Motor neuron (in vitro differentiated cells): ENCODE results near the gene CCDC73. TPM values are rescaled to one million over a fixed set of nuclear protein-coding genes. Genes with fewer than 3 reads are reported as not detected.

ENCODE experiments used
- ATAC-seq, 8 experiments: fragments of 200-7000 bp; cut with Tn5 transposase; replicated peaks in 6 of 8; 2 replicates each; pipeline ENCODE4 v1.8.0; 2021; ENCODE audit warnings: mild to moderate bottlenecking in 8 of 8, moderate library complexity in 8 of 8
- H3K27ac ChIP-seq, 2 donors: fragments of 250-450 bp; sonication (Bioruptor Pico); 2 replicates each; pipeline ENCODE4 v1.9.0; 2021; ENCODE audit warnings: antibody characterized with exemption in 2 of 2, mild to moderate bottlenecking in 2 of 2, moderate library complexity in 1 of 2
- H3K4me1 ChIP-seq, 2 donors: fragments of 250-450 bp; sonication (Bioruptor Pico); replicated peaks in 1 of 2; 2 replicates each; pipeline ENCODE4 v1.6.1; 2021; ENCODE audit warnings: antibody characterized with exemption in 2 of 2, mild to moderate bottlenecking in 2 of 2, moderate library complexity in 1 of 2
- H3K4me3 ChIP-seq, 5 donors: fragments of 250-450 bp; sonication (Bioruptor Pico); 2 replicates each; pipeline ENCODE4 v1.9.0; 2021; ENCODE audit warnings: antibody characterized with exemption in 5 of 5, mild to moderate bottlenecking in 5 of 5, moderate library complexity in 4 of 5
- WGBS, 10 experiments: fragments of 450-650 bp; shearing (Covaris generic); methylation state at CpG; one replicate each; pipeline ENCODE4 v1.0.0; 2022; 5-methylcytosine and 5-hydroxymethylcytosine counted together
- in situ Hi-C, 9 experiments: fragments of 400-800 bp; cut with MboI; loops; one replicate each; pipeline ENCODE4 v1.15.0; 2021; ENCODE audit warnings: low sequenced_read_pairs in 9 of 9, low pct_unique_long_range_greater_than_20kb in 2 of 9; ENCODE audit not compliant: unreplicated experiment in 9 of 9
- total RNA-seq, 8 experiments: library from RNA; unstranded; fragments of 300-600 nt; gene quantifications; 2 replicates each; pipeline versions ENCODE4 v1.2.3 to v1.2.4, GENCODE V29; 2022

The CCDC73 gene
- under 1 TPM; 0.05 to 0.47 (median 0.24) TPM for total RNA-seq

DNA sequence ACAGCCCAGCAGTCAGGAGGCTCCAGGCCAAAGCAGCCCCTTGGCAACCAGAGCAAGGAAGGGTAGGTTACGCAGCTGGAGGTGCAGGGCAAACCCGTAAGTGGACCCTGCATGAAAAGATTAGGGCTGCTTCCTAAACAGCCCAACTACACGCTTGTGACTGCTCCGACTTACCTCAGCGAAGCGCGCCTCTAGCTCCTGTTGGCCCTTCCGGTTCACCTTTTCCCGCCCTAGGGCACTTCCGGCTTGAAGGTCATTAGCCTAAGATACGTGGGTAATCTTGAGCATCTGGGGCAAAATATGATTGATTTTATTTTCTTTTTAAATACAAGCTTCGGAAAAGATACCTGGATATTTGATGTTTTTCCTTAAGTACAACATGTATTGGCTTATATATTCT, at the start of gene CCDC73:
CCDC73 (minus strand) TSS at position 224 of the 400 bp plus-strand sequence. CDS start 34,419 bp downstream, outside the sequence.
- no peak within 1 kb of the TSS for H3K4me3 ChIP-seq
- no peak within 1 kb of the TSS for H3K27ac ChIP-seq
- no peak for ATAC-seq
- 78 to 100% (median 91%) methylated on average over 1 to 12 of the region's 12 CpGs; no CpG with 5 or more reads in 1 of the 10 experiments for WGBS, 10 experiments
- in situ Hi-C loops, result loop anchor here in 5 of 9 experiments (10.0 to 25.0 kb wide), 2 partner anchors 470 to 482 kb away; no protein-coding TSS in a partner anchor
- H3K4me1 ChIP-seq, result no peaks in the 10 kb centered on the region

DNA sequence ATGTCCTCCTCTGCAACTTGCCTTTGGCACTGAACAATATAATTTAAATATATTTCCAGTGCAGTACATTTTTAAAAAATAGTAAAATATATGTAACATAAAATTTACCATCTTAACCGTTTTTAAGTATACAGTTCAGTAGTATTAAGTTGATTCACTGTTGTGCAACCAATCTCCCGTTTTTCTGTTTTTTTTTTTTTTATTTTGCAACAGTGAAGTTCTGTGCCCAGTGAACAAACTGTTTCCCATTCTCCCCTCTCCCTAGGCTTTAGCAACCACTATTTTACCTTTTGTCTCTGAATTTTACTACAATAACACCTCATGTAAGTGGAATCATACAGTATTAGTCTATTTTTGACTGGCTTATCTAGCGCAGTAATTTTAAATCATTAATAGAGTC, 49.1 kb upstream of the CCDC73 start:
- ATAC-seq, result no peak
- Histone ChIP-seq H3K4me3 (no peak overlapping the region), H3K4me1 (no peaks in the 10 kb centered on the region), H3K27ac (no peak overlapping the region)
- 30 to 100% (median 80%) methylated on average over 1 to 3 of the region's 3 CpGs for WGBS, 10 experiments
- in situ Hi-C loops, result no loop called here

DNA sequence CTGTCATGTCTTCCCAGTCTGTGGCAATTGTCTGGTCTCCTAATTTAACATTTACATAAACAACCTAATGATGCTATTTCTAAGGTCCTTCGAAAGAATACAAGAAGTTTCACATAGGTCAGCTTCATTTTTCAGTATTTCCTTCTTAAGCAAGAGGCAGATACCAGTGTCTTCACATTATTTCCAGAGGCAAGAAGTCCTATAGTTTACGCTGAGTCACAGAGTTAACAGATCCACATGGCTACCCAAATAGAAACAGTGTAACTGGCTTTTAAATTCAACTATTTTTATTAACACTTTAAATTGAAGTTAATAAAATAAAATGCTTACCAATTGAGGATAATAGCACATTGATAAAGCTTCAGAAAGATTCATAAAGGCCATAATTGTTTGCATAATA, 46.1 kb upstream of the CCDC73 start:
- in situ Hi-C loops, result no loop called here
- 8 to 90% (median 63%) methylated on average over 1 to 2 of the region's 2 CpGs; no CpG with 5 or more reads in 1 of the 10 experiments for WGBS, 10 experiments
- Histone ChIP-seq H3K4me3 (no peak overlapping the region), H3K4me1 (no peaks in the 10 kb centered on the region), H3K27ac (no peak overlapping the region)
- ATAC-seq, result no peak

DNA sequence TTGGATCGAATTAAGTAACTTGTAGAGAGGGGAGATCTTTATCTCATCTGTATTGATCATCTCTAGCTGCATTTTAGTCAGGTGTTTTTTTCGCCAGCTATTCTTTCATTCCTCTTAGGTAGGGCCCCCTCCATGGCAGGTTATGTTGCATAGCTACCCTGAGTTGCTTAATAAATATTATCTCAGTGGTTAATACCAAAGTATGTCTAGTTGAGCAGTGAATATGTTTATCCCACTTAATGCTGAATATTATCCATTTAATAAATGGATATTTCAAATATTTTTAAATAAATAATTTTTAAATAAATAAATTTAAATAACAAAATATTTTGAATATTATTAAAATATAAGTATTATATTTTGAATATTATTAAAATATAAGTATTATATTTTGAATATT, 44.8 kb upstream of the CCDC73 start:
- WGBS, 10 experiments, result 43 to 100% (median 91%) methylated on average over 1 to 2 of the region's 2 CpGs
- in situ Hi-C loops, result no loop called here
- ATAC-seq, result no peak

DNA sequence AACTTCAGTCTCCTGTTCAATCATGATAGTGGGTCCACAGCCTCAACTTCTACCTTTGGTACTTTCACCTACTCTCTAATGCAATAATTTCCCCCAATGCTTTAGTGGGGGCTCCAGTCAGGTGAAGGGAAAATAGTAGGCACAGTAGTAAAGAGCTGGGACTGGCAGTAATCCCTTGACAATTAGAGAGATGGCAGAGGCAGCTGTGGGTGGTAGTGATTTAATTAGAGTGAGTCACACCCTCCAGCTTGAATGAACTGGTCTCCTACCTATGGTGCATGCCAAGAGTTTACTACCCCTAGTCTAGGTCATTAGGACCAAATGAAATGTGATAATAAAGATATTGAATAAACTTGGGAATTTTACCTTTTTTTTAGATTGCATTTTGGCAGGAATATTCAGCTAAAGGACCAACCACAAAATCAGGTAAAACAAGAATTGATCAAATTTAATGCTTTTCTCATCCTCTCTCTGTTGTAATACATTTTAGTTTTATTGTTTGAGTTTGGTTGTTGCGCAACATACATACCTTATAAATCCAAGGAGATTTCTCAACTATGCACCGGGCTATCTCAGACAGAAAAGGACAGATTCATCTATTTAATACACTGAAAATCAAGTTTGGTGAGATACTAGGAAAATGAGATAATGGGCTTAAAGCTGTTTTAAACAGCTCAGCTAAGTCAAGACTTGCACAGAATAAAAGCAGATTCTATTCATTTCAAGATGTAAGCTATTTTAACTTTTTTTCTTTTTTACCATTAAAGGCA, 44.2 kb upstream of the CCDC73 start:
- WGBS, 10 experiments, result 76 to 100% (median 98%) methylated on average over 1 to 2 of the region's 2 CpGs
- ATAC-seq, result peak in 1 of 8 experiments; percentile 47
- Histone ChIP-seq H3K27ac (no peak overlapping the region), H3K4me3 (no peak overlapping the region), H3K4me1 (no peaks in the 10 kb centered on the region)
- in situ Hi-C loops, result no loop called here

More for the DNA sequence above, 44.8 kb upstream of the CCDC73 start:
- H3K27ac ChIP-seq, result no peak overlapping the region
- no peak overlapping the region for H3K4me3 ChIP-seq
- H3K4me1 ChIP-seq, result no peaks in the 10 kb centered on the region

DNA sequence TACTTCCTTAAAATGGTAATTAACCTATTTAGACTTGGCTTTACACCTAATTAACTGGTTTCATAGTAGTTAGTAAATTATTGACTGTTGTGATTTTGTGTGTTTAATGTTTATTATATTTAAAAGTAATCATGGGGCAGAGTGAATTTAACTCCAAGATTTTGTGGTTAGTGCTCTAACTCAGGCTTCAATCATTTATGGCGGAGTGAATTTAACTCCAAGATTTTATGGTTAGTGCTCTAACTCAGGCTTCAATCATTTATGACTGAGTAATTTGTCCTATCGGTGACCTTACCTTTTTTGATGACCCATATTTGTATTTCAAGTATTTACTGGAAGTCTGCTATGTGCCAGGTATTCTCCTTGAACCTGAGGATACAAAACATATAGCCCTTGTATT, 42.5 kb upstream of the CCDC73 start:
- H3K4me3 ChIP-seq, result no peak overlapping the region
- WGBS, 10 experiments, result 68 to 100% (median 90%) methylated on average over 1 to 2 of the region's 2 CpGs
- in situ Hi-C loops, result no loop called here
- no peak overlapping the region for H3K27ac ChIP-seq
- no peaks in the 10 kb centered on the region for H3K4me1 ChIP-seq
- no peak for ATAC-seq

DNA sequence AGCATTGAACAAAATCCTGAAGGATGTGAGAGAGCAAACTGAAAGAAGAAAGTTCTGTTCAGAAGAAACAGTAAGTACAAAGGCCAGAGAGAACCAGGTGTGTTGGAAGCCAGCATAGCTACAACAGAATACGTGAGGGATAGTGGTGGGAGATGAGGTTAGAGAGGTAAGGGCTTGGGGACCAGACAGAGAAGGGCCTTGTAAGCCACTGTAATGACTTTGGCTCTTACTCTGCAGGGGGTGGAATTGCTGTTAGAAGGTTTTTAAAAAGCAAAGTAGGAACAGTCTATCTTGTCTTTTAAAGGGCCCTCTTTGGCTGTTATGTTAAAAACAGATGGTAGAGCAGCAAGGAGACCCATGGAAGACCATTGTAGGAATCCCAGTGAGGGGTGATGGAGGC, 39.5 kb upstream of the CCDC73 start:
- Histone ChIP-seq H3K4me3 (no peak overlapping the region), H3K4me1 (peaks cover 0 to 5% of the 10 kb centered on the region in 2 donors), H3K27ac (no peak overlapping the region)
- ATAC-seq, result no peak
- 29 to 100% (median 71%) methylated on average over 1 of the region's 1 CpG; no CpG with 5 or more reads in 3 of the 10 experiments for WGBS, 10 experiments
- in situ Hi-C loops, result no loop called here

DNA sequence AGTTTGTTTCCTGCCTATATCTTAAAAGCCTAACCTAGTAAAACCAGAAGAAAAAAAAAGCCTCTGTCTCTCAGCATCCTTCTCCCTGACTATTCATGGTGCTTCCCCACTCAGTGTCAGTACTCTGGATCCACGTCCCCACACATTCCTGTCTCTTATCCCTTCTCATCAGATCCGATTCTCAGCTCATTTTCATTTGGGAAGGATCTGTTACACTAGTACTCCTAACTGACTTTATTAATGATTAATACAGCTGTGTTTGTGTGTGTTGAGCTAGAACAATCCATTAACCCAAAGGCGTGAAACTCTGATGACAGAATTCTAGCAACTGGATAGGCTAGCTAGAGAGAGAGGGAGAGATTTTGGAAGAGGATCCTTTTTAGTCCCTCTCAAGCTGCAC, 36.8 kb upstream of the CCDC73 start:
- peaks cover 0 to 5% of the 10 kb centered on the region in 2 donors for H3K4me1 ChIP-seq
- ATAC-seq, result no peak
- no peak overlapping the region for H3K4me3 ChIP-seq
- 26 to 83% (median 64%) methylated on average over 1 to 3 of the region's 3 CpGs; no CpG with 5 or more reads in 2 of the 10 experiments for WGBS, 10 experiments
- no peak overlapping the region for H3K27ac ChIP-seq
- in situ Hi-C loops, result no loop called here

DNA sequence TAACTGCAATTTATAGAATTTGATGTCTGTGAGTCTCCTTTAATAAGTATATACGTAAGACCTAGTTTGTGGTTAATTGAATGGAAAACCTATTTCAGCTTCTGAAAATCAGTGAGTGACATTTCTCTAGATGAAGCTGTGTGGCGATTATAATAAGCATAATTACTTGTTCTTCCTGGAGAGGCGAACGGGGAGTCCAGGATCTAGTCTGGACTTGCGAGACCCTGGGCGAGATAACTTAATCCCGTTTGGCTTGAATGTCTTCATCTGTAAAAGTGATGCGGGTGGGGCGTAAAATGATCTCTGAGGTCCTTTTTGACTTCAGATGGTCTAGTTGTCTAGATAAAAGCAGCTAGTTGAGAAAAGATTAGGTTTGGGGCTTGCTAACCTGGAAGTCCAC, 36.3 kb upstream of the CCDC73 start:
- peaks cover 0 to 5% of the 10 kb centered on the region in 2 donors for H3K4me1 ChIP-seq
- no peak for ATAC-seq
- 38 to 100% (median 79%) methylated on average over 1 to 9 of the region's 9 CpGs for WGBS, 10 experiments
- H3K27ac ChIP-seq, result no peak overlapping the region
- in situ Hi-C loops, result no loop called here
- no peak overlapping the region for H3K4me3 ChIP-seq

DNA sequence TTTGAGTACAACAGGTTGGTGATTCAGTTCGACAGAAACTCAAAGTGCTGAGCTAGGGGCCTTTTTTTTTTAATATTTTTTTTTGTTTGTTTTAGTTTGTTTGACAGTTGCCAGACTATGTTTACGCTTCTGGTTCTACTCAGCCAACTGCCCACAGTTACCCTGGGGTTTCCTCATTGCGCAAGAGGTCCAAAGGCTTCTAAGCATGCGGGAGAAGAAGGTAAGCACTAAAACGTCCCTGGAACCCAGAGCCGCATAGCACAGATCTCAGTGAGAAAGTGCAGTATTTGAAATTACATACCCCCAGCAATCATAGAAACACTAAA, 35.9 kb upstream of the CCDC73 start:
- ATAC-seq, result peak in 1 of 8 experiments; percentile 25
- peak overlapping the region in 3 of 5 donors; percentile 34 to 47 (median 37) for H3K4me3 ChIP-seq
- no peak overlapping the region for H3K27ac ChIP-seq
- in situ Hi-C loops, result no loop called here
- 0 to 80% (median 44%) methylated on average over 1 to 6 of the region's 6 CpGs; no CpG with 5 or more reads in 2 of the 10 experiments for WGBS, 10 experiments
- peaks cover 0 to 5% of the 10 kb centered on the region in 2 donors for H3K4me1 ChIP-seq

DNA sequence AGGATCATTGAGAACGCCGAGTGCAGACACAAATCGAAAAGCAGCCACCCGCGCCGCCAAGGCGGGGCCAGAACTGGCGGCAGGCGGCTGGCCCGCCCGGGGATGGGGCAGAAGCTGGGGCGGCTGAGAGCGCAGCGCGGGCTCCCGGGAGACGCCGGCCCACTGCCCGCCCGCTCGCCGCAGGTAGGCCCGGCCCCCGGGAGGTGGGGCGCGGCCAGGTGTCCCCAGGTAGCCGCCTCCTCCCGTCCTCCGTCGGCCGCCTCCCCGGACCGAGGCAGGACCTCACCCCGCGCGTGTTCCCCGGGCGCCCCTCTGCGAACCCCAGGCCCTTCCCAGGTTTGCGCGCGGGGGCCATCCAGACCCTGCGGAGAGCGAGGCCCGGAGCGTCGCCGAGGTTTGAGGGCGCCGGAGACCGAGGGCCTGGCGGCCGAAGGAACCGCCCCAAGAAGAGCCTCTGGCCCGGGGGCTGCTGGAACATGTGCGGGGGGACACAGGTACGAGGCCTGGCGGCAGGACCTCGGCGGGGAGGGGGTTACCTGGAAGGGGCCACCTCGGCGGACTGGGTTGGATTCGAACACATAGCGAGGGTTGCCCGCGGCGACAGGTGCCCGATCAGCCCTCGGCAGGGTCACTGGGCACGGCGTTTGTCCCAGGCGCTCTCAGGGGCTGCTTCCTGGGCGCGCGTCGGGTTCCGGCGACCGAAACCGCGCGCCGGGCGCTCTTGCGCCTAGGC, 35.4 kb upstream of the CCDC73 start, which contains the start of gene PRRG4:
PRRG4 (plus strand) TSS at position 248 of the 733 bp plus-strand sequence. CDS start 603 bp downstream, outside the sequence.
- peak within 1 kb of the TSS; percentile 34 to 47 (median 36) for H3K4me3 ChIP-seq
- 0 to 56% (median 0%) methylated on average over 2 to 26 of the region's 85 CpGs; no CpG with 5 or more reads in 5 of the 10 experiments for WGBS, 10 experiments
- peak; percentile 69 to 97 (median 88) for ATAC-seq
- peaks cover 0 to 5% of the 10 kb centered on the region in 2 donors for H3K4me1 ChIP-seq
- in situ Hi-C loops, result no loop called here
- H3K27ac ChIP-seq, result no peak within 1 kb of the TSS

DNA sequence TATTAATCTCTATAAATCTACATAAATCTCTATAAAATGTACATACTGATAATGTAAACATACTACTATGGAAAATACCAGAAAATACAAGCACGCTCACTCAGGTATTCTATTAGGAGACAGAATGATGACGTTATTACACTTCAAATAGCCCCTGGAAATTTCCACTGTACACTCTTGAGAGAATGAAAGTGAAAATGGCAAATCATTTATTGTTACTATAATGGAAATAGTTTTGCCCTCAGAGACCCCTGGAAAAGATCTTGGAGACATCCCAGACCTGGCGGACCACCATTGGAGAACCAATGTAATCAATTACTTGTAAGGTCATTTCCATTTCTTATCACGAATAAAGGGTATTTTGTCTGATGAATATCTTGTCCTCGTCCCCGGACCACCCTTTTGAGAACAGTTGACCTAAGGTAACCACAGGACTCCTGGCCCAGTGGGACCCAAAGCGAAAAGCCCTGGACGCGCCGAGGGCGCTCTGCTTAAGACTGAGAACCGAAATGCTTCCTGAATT, 34.8 kb upstream of the CCDC73 start:
- Histone ChIP-seq H3K4me1 (peaks cover 0 to 5% of the 10 kb centered on the region in 2 donors), H3K4me3 (peak overlapping the region; percentile 34 to 47 (median 36)), H3K27ac (no peak overlapping the region)
- 2 to 75% (median 33%) methylated on average over 2 to 9 of the region's 12 CpGs; no CpG with 5 or more reads in 1 of the 10 experiments for WGBS, 10 experiments
- peak in 3 of 8 experiments; percentile 43 to 56 (median 50) for ATAC-seq
- in situ Hi-C loops, result no loop called here

DNA sequence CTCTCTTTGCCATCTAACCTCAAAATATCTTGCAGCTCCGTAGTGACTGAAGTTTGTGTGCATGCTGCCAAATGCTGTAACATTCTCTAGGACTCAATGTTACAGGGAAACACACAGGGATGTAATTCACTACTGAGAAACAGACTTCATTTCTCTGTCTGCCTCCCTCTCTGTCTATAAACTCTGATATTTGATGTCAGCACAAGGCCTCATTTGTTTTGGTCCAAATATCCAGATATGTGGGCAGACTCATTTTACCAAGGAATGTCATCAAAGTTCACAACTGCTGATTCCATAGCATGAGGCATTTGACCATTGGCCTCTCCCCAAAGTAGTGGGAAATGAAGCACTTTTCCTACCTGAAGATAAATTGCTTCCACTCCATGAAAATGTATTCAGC, 32.8 kb upstream of the CCDC73 start:
- in situ Hi-C loops, result no loop called here
- Histone ChIP-seq H3K4me3 (no peak overlapping the region), H3K27ac (no peak overlapping the region), H3K4me1 (peaks cover 0 to 5% of the 10 kb centered on the region in 2 donors)
- 50 to 100% (median 79%) methylated on average over 1 of the region's 1 CpG; no CpG with 5 or more reads in 6 of the 10 experiments for WGBS, 10 experiments
- no peak for ATAC-seq
